ENCODE results near the gene BTAF1. TPM values are rescaled to one million over a fixed set of nuclear protein-coding genes. Genes with fewer than 3 reads are reported as not detected.

Gene BTAF1
- total RNA-seq, 1 donor from 2014 or later: 26.7 TPM

DNA sequence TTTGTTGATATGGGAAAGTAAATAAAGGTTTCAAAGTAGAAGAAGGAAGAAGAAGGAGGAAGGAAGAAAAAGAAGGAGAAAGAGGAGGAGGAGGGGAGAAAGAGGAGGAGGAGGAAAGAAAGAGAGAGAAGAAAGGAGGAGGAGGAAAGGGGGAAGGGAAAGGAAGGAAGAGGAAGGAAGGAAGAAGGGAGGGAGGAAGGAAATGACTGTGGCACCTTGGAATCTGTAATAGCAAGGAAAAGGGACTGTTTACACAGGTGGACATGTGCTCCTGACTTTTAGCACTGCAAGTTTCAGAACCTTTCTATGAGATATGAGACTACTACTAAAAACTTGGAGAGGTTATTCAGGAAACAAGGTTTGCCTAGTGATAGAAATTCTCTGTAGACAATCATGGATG, 153.2 kb downstream of the BTAF1 start:
- H3K27ac Mint-ChIP-seq (ENCODE audit: unreplicated experiment): no peak overlapping the region
- no peak for DNase-seq (ENCODE audit: low spot score)
- no peaks in the 10 kb centered on the region for H3K4me1 Mint-ChIP-seq (ENCODE audit: low read depth)
- peaks cover 8% of the 10 kb centered on the region for H3K36me3 Mint-ChIP-seq (ENCODE audit: low read depth)
- TF ChIP-seq, protein P1, sequence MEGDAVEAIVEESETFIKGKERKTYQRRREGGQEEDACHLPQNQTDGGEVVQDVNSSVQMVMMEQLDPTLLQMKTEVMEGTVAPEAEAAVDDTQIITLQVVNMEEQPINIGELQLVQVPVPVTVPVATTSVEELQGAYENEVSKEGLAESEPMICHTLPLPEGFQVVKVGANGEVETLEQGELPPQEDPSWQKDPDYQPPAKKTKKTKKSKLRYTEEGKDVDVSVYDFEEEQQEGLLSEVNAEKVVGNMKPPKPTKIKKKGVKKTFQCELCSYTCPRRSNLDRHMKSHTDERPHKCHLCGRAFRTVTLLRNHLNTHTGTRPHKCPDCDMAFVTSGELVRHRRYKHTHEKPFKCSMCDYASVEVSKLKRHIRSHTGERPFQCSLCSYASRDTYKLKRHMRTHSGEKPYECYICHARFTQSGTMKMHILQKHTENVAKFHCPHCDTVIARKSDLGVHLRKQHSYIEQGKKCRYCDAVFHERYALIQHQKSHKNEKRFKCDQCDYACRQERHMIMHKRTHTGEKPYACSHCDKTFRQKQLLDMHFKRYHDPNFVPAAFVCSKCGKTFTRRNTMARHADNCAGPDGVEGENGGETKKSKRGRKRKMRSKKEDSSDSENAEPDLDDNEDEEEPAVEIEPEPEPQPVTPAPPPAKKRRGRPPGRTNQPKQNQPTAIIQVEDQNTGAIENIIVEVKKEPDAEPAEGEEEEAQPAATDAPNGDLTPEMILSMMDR (IDR thresholded peaks at IDR 0.05): no peak
- H3K9me3 Mint-ChIP-seq (ENCODE audit: low read depth): no peaks in the 10 kb centered on the region
- no peak overlapping the region for H3K4me3 Mint-ChIP-seq (ENCODE audit: unreplicated experiment)
- no peaks in the 10 kb centered on the region for H3K27me3 Mint-ChIP-seq (ENCODE audit: low read depth)

DNA sequence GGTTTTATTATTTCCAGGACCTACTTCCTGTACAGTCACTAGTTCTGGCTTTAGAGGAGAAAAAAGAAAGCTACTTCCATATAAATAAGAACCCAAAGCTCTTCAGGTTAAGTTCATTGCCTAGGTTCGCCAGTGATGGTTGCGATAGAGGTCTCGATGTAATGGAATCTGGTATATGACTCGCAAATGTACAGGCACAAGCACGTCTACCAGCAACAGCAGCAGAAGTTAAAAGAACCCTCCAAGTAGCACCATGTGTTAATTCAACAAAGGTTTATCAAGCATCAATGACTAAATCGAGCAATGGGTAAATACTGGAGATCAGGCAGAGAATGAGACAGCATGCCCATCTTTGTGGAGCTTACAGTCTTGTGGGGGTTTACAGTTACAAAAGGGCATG, 155.4 kb downstream of the BTAF1 start:
- Mint-ChIP-seq H3K4me1 (ENCODE audit: low read depth) (no peaks in the 10 kb centered on the region), H3K36me3 (ENCODE audit: low read depth) (peaks cover 8% of the 10 kb centered on the region), H3K27ac (ENCODE audit: unreplicated experiment) (no peak overlapping the region), H3K4me3 (ENCODE audit: unreplicated experiment) (no peak overlapping the region), H3K9me3 (ENCODE audit: low read depth) (no peaks in the 10 kb centered on the region), H3K27me3 (ENCODE audit: low read depth) (no peaks in the 10 kb centered on the region)
- DNase-seq (ENCODE audit: low spot score): no peak
- TF ChIP-seq, protein P1 (IDR thresholded peaks at IDR 0.05): no peak

Other genes starting within 250 kb of the BTAF1 start
- gene TNKS2, start 125.3 kb upstream of the BTAF1 start, total RNA-seq: 52.1 to 75.0 TPM (median 74.4 TPM) in 3 replicates
- 3.8 to 6.1 TPM (median 5.3 TPM) in 3 replicates for gene FGFBP3, start 14.3 kb upstream of the BTAF1 start, total RNA-seq